DOHH2 (cell line): Measurements from ENCODE around the gene MTMR6.

Experiments used
- H3F3A ChIP-seq: fragments of 200-600 bp; sonication (generic), shearing (Covaris generic); 2 replicates; pipeline ENCODE4 v1.6.0; 2016; ENCODE audit warnings: antibody characterized with exemption, mild to moderate bottlenecking; ENCODE audit not compliant: control insufficient read depth, insufficient read depth
- H3K27ac ChIP-seq: fragments of 200-600 bp; sonication (generic); 2 replicates; pipeline ENCODE4 v1.5.1; 2014; ENCODE audit warnings: low read depth, mild to moderate bottlenecking, low read length, moderate library complexity
- H3K27me3 ChIP-seq: fragments of 200-600 bp; sonication (generic); 2 replicates; pipeline ENCODE4 v1.6.1; 2014; ENCODE audit warnings: mild to moderate bottlenecking, low read length, mixed read lengths; ENCODE audit not compliant: control insufficient read depth
- H3K36me3 ChIP-seq: fragments of 200-600 bp; sonication (generic); 2 replicates; pipeline ENCODE4 v1.6.1; 2014; ENCODE audit warnings: mild to moderate bottlenecking, low read length, moderate library complexity, mixed read lengths; ENCODE audit not compliant: control insufficient read depth
- H3K4me1 ChIP-seq: fragments of 200-600 bp; sonication (generic); 2 replicates; pipeline ENCODE4 v1.6.1; 2014; ENCODE audit warnings: mild to moderate bottlenecking, low read length, mixed read lengths; ENCODE audit not compliant: control insufficient read depth
- H3K4me2 ChIP-seq: fragments of 200-600 bp; sonication (generic); 2 replicates; pipeline ENCODE4 v1.6.0; 2014; ENCODE audit warnings: mild to moderate bottlenecking, low read length, moderate library complexity
- H3K4me3 ChIP-seq: fragments of 200-600 bp; sonication (generic); 2 replicates; pipeline ENCODE4 v1.5.1; 2014; ENCODE audit warnings: mild to moderate bottlenecking, low read length, mixed read lengths
- H3K79me2 ChIP-seq: fragments of 200-600 bp; sonication (generic); 2 replicates; pipeline ENCODE4 v1.6.1; 2014; ENCODE audit warnings: mild to moderate bottlenecking, low read length, mixed read lengths; ENCODE audit not compliant: control insufficient read depth
- H3K9me2 ChIP-seq: fragments of 200-600 bp; sonication (generic); replicated peaks from 2 replicates; pipeline ENCODE4 v1.6.1; 2014; ENCODE audit warnings: mild to moderate bottlenecking, low read length, mixed read lengths; ENCODE audit not compliant: control insufficient read depth
- H3K9me3 ChIP-seq: fragments of 200-600 bp; sonication (generic); 2 replicates; pipeline ENCODE4 v1.6.1; 2014; ENCODE audit warnings: antibody characterized with exemption, low read length, mixed read lengths; ENCODE audit not compliant: control insufficient read depth, insufficient read depth
- H4K20me1 ChIP-seq: fragments of 200-600 bp; sonication (generic); 2 replicates; pipeline ENCODE4 v1.6.0; 2014; ENCODE audit warnings: low read depth, mild to moderate bottlenecking, antibody characterized with exemption, low read length, moderate library complexity; ENCODE audit not compliant: control insufficient read depth, insufficient read depth
- EZH2phosphoT487 ChIP-seq: fragments of 200-600 bp; sonication (generic); IDR thresholded peaks from 2 replicates; pipeline ENCODE4 v1.6.1; 2017; ENCODE audit warnings: borderline replicate concordance, mild to moderate bottlenecking, antibody characterized with exemption, low read length, moderate library complexity, mixed read lengths
- TF ChIP-seq, protein P1 (sequence below): fragments of 200-600 bp; sonication (generic); IDR thresholded peaks from one replicate; pipeline ENCODE4 v1.5.1; 2014; ENCODE audit warnings: antibody characterized with exemption, mild to moderate bottlenecking, low read depth, low read length; ENCODE audit not compliant: poor library complexity, severe bottlenecking

MTMR6 gene

DNA sequence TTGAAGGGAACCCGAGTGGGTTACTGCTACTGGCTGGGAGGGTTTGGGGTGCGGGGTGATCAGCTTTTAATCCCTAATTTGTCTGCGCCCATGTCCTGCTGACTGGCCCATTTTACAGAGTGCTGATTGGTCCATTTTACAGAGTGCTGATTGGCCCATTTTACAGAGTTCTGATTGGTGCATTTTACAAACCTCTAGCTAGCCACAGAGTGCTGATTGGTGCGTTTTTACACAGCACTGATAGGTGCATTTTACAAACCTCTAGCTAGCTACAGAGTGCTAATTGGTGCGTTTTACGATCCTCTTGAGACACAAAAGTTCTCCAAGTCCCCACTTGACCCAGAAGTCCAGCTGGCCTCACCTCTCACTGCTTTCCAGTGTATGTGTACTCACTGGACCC lies 43.2 kb downstream of the MTMR6 start:
- Histone ChIP-seq H4K20me1 (no peaks in the 10 kb centered on the region), H3K4me3 (no peak overlapping the region), H3K4me2 (no peak overlapping the region), H3F3A (peaks cover 6% of the 10 kb centered on the region; the same call in 1 of the 2 replicates), H3K36me3 (peaks cover 11% of the 10 kb centered on the region), H3K4me1 (peaks cover 55% of the 10 kb centered on the region), H3K79me2 (no peaks in the 10 kb centered on the region), H3K9me2 (no peaks in the 10 kb centered on the region), H3K27ac (no peak overlapping the region), H3K9me3 (0 out of 2 replicates have a peak, but pooled peaks cover 2% of the 10 kb centered on the region), H3K27me3 (no peaks in the 10 kb centered on the region)
- no peak for TF ChIP-seq EZH2phosphoT487
- TF ChIP-seq, protein P1, sequence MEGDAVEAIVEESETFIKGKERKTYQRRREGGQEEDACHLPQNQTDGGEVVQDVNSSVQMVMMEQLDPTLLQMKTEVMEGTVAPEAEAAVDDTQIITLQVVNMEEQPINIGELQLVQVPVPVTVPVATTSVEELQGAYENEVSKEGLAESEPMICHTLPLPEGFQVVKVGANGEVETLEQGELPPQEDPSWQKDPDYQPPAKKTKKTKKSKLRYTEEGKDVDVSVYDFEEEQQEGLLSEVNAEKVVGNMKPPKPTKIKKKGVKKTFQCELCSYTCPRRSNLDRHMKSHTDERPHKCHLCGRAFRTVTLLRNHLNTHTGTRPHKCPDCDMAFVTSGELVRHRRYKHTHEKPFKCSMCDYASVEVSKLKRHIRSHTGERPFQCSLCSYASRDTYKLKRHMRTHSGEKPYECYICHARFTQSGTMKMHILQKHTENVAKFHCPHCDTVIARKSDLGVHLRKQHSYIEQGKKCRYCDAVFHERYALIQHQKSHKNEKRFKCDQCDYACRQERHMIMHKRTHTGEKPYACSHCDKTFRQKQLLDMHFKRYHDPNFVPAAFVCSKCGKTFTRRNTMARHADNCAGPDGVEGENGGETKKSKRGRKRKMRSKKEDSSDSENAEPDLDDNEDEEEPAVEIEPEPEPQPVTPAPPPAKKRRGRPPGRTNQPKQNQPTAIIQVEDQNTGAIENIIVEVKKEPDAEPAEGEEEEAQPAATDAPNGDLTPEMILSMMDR = no peak

DNA sequence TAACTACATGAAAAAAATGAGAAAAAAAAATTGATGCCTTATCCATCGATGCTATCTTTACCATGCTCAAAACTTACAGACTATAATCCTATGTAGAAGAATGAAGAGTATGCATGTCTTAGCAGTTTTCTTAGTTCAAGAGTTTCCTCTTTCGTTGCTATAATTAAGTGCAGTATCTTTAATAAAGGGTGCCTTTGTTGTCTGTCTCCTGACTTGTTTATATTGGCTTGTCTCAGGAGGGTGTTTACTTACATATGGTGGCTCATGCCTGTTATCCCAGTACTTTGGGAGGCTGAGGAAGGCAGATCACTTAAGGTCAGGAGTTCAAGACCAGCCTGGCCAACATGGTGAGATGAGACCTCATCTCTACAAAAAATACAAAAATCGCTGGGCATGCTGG lies 44.3 kb downstream of the MTMR6 start:
- H3K9me3 ChIP-seq = 0 out of 2 replicates have a peak, but pooled peaks cover 2% of the 10 kb centered on the region
- peaks cover 45% of the 10 kb centered on the region for H3K4me1 ChIP-seq
- peaks cover 6% of the 10 kb centered on the region for H3K36me3 ChIP-seq
- H3K79me2 ChIP-seq = no peaks in the 10 kb centered on the region
- H3K9me2 ChIP-seq = no peaks in the 10 kb centered on the region
- H3K27me3 ChIP-seq = no peaks in the 10 kb centered on the region
- no peak overlapping the region for H3K27ac ChIP-seq
- peak overlapping the region; percentile 29 for H3K4me2 ChIP-seq
- H3F3A ChIP-seq = peaks cover 6% of the 10 kb centered on the region; the same call in 1 of the 2 replicates
- TF ChIP-seq, protein P1 = no peak
- no peak for TF ChIP-seq EZH2phosphoT487
- no peaks in the 10 kb centered on the region for H4K20me1 ChIP-seq
- no peak overlapping the region for H3K4me3 ChIP-seq

DNA sequence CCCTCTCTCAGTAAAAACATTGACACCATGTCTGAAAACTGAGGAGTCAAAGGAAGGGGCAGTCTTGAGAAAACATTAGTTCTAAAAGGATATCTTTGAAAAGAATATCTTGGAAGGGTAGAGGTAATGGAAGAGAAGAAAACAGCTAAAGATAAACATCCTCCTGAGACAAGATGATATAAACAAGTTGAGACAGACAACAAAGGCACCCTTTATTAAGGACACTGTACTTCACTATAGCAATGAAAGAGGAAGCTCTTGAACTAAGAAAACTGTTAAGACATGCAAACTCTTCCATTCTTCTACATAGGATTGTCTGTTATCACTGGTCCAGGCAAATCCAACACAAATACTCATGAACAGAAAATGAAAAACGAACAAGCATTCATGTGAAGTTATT lies 46.3 kb downstream of the MTMR6 start:
- Histone ChIP-seq H3K4me2 (peak overlapping the region; percentile 8; the same call in 1 of the 2 replicates), H3K79me2 (no peaks in the 10 kb centered on the region), H3K4me3 (no peak overlapping the region), H3K9me3 (0 out of 2 replicates have a peak, but pooled peaks cover 2% of the 10 kb centered on the region), H3K4me1 (peaks cover 46% of the 10 kb centered on the region), H3F3A (no peaks in the 10 kb centered on the region), H3K27me3 (no peaks in the 10 kb centered on the region), H4K20me1 (no peaks in the 10 kb centered on the region), H3K9me2 (no peaks in the 10 kb centered on the region), H3K36me3 (peaks cover 3% of the 10 kb centered on the region; the same call in 1 of the 2 replicates), H3K27ac (0 out of 2 replicates have a peak overlapping the region, but pooled peaks have one; percentile 11)
- TF ChIP-seq, protein P1 = no peak
- no peak for TF ChIP-seq EZH2phosphoT487
